ENCODE data around the gene TNFAIP8L3.

TNFAIP8L3 gene

GRCh38 chr15:51077221-51078153 lies 17.2 kb downstream of the TNFAIP8L3 start:
- TF ChIP-seq TARDBP (IDR thresholded peaks at IDR 0.05) (no peak), SUZ12 (IDR thresholded peaks at IDR 0.05) (no peak), ZNF384 (IDR thresholded peaks at IDR 0.05) (no peak), PKNOX1 (IDR thresholded peaks at IDR 0.05) (no peak), LEF1 (IDR thresholded peaks at IDR 0.05; ENCODE audit: borderline replicate concordance) (no peak), CTBP1 (IDR thresholded peaks at IDR 0.05; ENCODE audit: borderline replicate concordance) (no peak), NFRKB (IDR thresholded peaks at IDR 0.05) (no peak), FOXA1 (IDR thresholded peaks at IDR 0.05) (no peak), FOXM1 (IDR thresholded peaks at IDR 0.05; ENCODE audit: borderline replicate concordance) (no peak), ARNT (IDR thresholded peaks at IDR 0.05) (no peak), ELF4 (IDR thresholded peaks at IDR 0.05) (no peak), L3MBTL2 (conservative IDR thresholded peaks at IDR 0.05) (no peak)
- no peak for DNase-seq (ENCODE audit: extremely low spot score)
- ChIA-PET CTCF (no interaction called here), POLR2A (no interaction called here)

GRCh38 chr15:51076524-51077220 lies 18.0 kb downstream of the TNFAIP8L3 start:
- DNase-seq (ENCODE audit: extremely low spot score) = no peak
- TF ChIP-seq LEF1 (IDR thresholded peaks at IDR 0.05; ENCODE audit: borderline replicate concordance) (no peak), ARNT (IDR thresholded peaks at IDR 0.05) (no peak), L3MBTL2 (conservative IDR thresholded peaks at IDR 0.05) (no peak), NFRKB (IDR thresholded peaks at IDR 0.05) (no peak), ZNF384 (IDR thresholded peaks at IDR 0.05) (no peak)
- ChIA-PET POLR2A (no interaction called here), CTCF (no interaction called here)

- DNase-seq (ENCODE audit: extremely low spot score) = no peak
- TF ChIP-seq PKNOX1 (IDR thresholded peaks at IDR 0.05) = no peak
- no peak for TF ChIP-seq SP1 (IDR thresholded peaks at IDR 0.05)
- TF ChIP-seq CTBP1 (IDR thresholded peaks at IDR 0.05; ENCODE audit: borderline replicate concordance) = no peak
- TF ChIP-seq FOXA1 (IDR thresholded peaks at IDR 0.05) = no peak
- no peak for TF ChIP-seq HDGF (IDR thresholded peaks at IDR 0.05; ENCODE audit: borderline replicate concordance)
- TF ChIP-seq BHLHE40 (IDR thresholded peaks at IDR 0.05; ENCODE audit: borderline replicate concordance) = no peak
- no peak for TF ChIP-seq FOXK2 (IDR thresholded peaks at IDR 0.05)
- no peak for TF ChIP-seq FOXM1 (IDR thresholded peaks at IDR 0.05; ENCODE audit: borderline replicate concordance)
- TF ChIP-seq NFRKB (IDR thresholded peaks at IDR 0.05) = no peak
- TF ChIP-seq LEF1 (IDR thresholded peaks at IDR 0.05; ENCODE audit: borderline replicate concordance) = no peak
- ChIA-PET CTCF (no interaction called here), POLR2A (no interaction called here)
Observed at GRCh38 chr15:51075826-51076523, 18.7 kb downstream of the TNFAIP8L3 start.

- no peak for DNase-seq (ENCODE audit: extremely low spot score)
- ChIA-PET CTCF (no interaction called here), POLR2A (no interaction called here)
- TF ChIP-seq NFRKB (IDR thresholded peaks at IDR 0.05) (no peak), SP1 (IDR thresholded peaks at IDR 0.05) (no peak), FOXA1 (IDR thresholded peaks at IDR 0.05) (no peak)
Observed at GRCh38 chr15:51075364-51075763, 19.3 kb downstream of the TNFAIP8L3 start.

- POLR2A ChIA-PET = no interaction called here
- DNase-seq (ENCODE audit: extremely low spot score) = no peak
- CTCF ChIA-PET = no interaction called here
- TF ChIP-seq FOXK2 (IDR thresholded peaks at IDR 0.05) = no peak
- TF ChIP-seq ARNT (IDR thresholded peaks at IDR 0.05) = no peak
- TF ChIP-seq SP1 (IDR thresholded peaks at IDR 0.05) = no peak
- TF ChIP-seq LEF1 (IDR thresholded peaks at IDR 0.05; ENCODE audit: borderline replicate concordance) = no peak
- no peak for TF ChIP-seq PKNOX1 (IDR thresholded peaks at IDR 0.05)
- TF ChIP-seq HDGF (IDR thresholded peaks at IDR 0.05; ENCODE audit: borderline replicate concordance) = no peak
- no peak for TF ChIP-seq TARDBP (IDR thresholded peaks at IDR 0.05)
- TF ChIP-seq L3MBTL2 (conservative IDR thresholded peaks at IDR 0.05) = no peak
- TF ChIP-seq ZNF384 (IDR thresholded peaks at IDR 0.05) = no peak
- TF ChIP-seq ELF4 (IDR thresholded peaks at IDR 0.05) = no peak
Observed at GRCh38 chr15:51074926-51075325, 19.8 kb downstream of the TNFAIP8L3 start.

GRCh38 chr15:51071578-51071977 lies 23.1 kb downstream of the TNFAIP8L3 start:
- POLR2A ChIA-PET = no interaction called here
- TF ChIP-seq L3MBTL2 (conservative IDR thresholded peaks at IDR 0.05) = no peak
- no peak for TF ChIP-seq LEF1 (IDR thresholded peaks at IDR 0.05; ENCODE audit: borderline replicate concordance)
- no peak for TF ChIP-seq PKNOX1 (IDR thresholded peaks at IDR 0.05)
- TF ChIP-seq BHLHE40 (IDR thresholded peaks at IDR 0.05; ENCODE audit: borderline replicate concordance) = no peak
- TF ChIP-seq HDGF (IDR thresholded peaks at IDR 0.05; ENCODE audit: borderline replicate concordance) = no peak
- no peak for TF ChIP-seq FOXM1 (IDR thresholded peaks at IDR 0.05; ENCODE audit: borderline replicate concordance)
- no peak for TF ChIP-seq TARDBP (IDR thresholded peaks at IDR 0.05)
- no peak for TF ChIP-seq ARNT (IDR thresholded peaks at IDR 0.05)
- no peak for TF ChIP-seq SP1 (IDR thresholded peaks at IDR 0.05)
- no peak for TF ChIP-seq ELF4 (IDR thresholded peaks at IDR 0.05)
- no peak for TF ChIP-seq SUZ12 (IDR thresholded peaks at IDR 0.05)
- no peak for TF ChIP-seq FOXK2 (IDR thresholded peaks at IDR 0.05)
- CTCF ChIA-PET = no interaction called here
- no peak for DNase-seq (ENCODE audit: extremely low spot score)

All from HEK293T (cell line).